ENCODE measurements around the gene PAM.

The PAM gene

DNA sequence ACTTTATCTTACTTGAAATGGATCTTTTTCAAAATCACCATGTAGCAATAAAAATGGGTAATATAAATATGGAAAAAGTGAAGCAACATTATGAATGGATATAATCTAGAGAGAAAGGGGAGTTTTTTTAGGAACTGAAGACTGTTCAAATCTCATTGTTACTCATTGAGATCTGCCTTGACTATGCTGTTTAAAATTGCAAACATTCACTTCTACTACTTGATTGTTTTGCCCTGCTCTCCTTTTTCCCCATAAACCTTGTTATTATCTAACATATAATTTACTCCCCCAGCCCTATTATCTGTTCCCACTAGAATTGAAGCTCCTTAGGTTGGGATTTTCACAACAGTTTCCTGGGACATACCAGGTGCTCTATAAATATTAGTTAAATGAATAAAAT lies 22.0 kb downstream of the PAM start:
- Histone ChIP-seq H3K4me3 (no peak overlapping the region), H3K27ac (no peak overlapping the region)
- TF ChIP-seq CTCF (IDR thresholded peaks at IDR 0.05): no peak
- DNase-seq (ENCODE audit: low spot score): no peak

DNA sequence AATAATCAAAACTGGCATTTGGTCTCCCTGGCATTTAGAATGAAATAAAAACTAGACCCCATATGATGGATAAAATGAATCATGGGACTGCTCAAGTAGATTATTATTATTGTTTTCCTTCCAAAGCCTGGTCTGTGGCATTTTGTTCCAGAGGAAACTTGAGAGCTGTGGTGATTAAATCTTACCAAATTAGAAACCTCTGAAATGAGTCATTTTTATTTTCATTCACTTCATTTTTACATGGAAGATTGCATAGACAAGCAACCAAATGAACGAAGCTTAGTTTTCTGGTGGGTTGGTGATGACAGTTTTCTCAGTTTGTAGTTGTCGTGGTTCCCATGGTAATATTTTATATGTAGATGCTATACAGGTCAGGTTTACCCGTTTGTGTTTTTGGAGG lies 23.4 kb downstream of the PAM start:
- no peak for TF ChIP-seq CTCF (IDR thresholded peaks at IDR 0.05)
- Histone ChIP-seq H3K4me3 (peak overlapping the region; percentile 7), H3K27ac (peak overlapping the region; percentile 21 to 31)
- DNase-seq (ENCODE audit: low spot score): no peak

- DNase-seq (ENCODE audit: low spot score): no peak
- H3K27ac ChIP-seq: peak overlapping the region; percentile 3 to 47
- H3K4me3 ChIP-seq: peak overlapping the region; percentile 42
- TF ChIP-seq CTCF (IDR thresholded peaks at IDR 0.05): no peak
These were observed 26.3 kb downstream of the PAM start for GRCh38 chr5:102781359-102781758.

DNA sequence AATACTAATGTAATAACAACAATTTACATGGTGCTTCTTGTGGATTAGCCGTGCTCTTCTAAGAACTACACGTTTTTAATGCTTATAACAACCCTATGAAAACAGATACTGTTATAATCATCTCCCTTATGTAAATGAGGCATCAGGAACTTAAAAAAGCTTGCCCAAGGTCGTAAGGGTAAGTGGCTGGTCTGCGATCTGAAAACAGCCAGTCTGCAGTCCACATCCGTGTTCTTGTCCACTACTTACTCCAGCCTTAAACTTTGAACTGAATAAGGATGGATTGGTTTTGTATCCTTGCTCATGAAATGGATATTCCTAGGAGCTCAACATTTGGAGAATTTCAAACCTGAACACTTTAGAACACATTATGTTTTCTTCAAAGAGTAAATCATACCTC lies 26.7 kb downstream of the PAM start:
- TF ChIP-seq CTCF (IDR thresholded peaks at IDR 0.05): no peak
- Histone ChIP-seq H3K27ac (peak overlapping the region; percentile 3 to 46), H3K4me3 (peak overlapping the region; percentile 42)
- no peak for DNase-seq (ENCODE audit: low spot score)

- Histone ChIP-seq H3K27ac (peak overlapping the region; percentile 3 to 46), H3K4me3 (peak overlapping the region; percentile 42)
- no peak for TF ChIP-seq CTCF (IDR thresholded peaks at IDR 0.05)
- no peak for DNase-seq (ENCODE audit: low spot score)
These were observed 27.2 kb downstream of the PAM start for GRCh38 chr5:102782217-102782872.

GRCh38 chr5:102787134-102787533 lies 32.0 kb downstream of the PAM start:
- no peak overlapping the region for H3K27ac ChIP-seq
- DNase-seq (ENCODE audit: low spot score): no peak
- H3K4me3 ChIP-seq: no peak overlapping the region
- no peak for TF ChIP-seq CTCF (IDR thresholded peaks at IDR 0.05)

- DNase-seq (ENCODE audit: low spot score): no peak
- Histone ChIP-seq H3K27ac (no peak overlapping the region), H3K4me3 (no peak overlapping the region)
- no peak for TF ChIP-seq CTCF (IDR thresholded peaks at IDR 0.05)
These were observed 33.7 kb downstream of the PAM start for GRCh38 chr5:102788788-102789187.
